ENCODE data around the gene INPP5J.

INPP5J gene

DNA sequence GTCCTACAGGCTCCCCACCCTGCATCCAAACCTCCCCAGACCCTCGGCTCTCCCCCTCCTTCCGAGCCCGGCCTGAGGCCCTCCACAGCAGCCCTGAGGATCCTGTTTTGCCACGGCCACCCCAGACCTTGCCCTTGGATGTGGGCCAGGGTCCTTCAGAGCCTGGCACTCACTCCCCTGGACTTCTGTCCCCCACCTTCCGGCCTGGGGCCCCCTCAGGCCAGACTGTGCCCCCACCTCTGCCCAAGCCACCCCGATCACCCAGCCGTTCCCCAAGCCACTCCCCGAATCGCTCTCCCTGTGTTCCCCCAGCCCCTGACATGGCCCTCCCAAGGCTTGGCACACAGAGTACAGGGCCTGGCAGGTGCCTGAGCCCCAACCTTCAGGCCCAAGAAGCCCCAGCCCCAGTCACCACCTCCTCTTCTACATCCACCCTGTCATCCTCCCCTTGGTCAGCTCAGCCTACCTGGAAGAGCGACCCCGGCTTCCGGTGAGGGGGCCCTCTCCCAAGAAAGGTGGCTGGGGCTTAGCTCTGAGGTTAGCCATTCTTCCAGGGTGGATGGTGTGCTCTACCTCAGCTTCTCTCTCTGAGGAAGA lies 2.9 kb downstream of the INPP5J start:
- no peak overlapping the region for H3K4me3 ChIP-seq (ENCODE audit: low read depth, low read length)
- TF ChIP-seq, protein P1, sequence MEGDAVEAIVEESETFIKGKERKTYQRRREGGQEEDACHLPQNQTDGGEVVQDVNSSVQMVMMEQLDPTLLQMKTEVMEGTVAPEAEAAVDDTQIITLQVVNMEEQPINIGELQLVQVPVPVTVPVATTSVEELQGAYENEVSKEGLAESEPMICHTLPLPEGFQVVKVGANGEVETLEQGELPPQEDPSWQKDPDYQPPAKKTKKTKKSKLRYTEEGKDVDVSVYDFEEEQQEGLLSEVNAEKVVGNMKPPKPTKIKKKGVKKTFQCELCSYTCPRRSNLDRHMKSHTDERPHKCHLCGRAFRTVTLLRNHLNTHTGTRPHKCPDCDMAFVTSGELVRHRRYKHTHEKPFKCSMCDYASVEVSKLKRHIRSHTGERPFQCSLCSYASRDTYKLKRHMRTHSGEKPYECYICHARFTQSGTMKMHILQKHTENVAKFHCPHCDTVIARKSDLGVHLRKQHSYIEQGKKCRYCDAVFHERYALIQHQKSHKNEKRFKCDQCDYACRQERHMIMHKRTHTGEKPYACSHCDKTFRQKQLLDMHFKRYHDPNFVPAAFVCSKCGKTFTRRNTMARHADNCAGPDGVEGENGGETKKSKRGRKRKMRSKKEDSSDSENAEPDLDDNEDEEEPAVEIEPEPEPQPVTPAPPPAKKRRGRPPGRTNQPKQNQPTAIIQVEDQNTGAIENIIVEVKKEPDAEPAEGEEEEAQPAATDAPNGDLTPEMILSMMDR (IDR thresholded peaks at IDR 0.05; ENCODE audit: low read depth, low read length), result no peak

DNA sequence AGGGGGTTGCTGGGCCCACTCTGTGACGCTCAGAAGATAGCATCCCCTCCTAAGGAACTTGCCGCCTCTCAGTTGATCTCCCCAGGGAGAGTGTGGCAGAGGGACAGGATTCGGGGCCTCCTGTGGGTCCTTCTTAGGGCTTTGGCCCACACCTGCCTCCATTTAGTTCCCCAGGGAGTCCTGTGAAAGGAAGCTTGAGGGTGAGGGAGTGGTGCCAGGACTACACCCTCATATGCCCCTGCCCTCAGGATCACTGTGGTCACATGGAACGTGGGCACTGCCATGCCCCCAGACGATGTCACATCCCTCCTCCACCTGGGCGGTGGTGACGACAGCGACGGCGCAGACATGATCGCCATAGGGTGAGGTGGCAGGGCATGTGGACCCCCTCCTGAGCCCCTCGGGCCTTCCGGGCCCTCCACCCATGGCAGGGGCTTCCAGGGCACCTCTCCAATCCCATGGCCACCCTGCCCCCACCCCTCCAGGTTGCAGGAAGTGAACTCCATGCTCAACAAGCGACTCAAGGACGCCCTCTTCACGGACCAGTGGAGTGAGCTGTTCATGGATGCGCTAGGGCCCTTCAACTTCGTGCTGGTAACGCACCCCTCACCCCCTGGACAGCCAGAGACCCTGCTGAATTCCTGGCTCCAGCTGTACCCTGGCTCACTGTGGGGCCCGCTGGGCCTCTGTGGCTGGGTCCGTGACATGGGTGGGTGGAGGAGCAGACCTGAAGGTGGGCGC lies 3.5 kb downstream of the INPP5J start:
- no peak overlapping the region for H3K4me3 ChIP-seq (ENCODE audit: low read depth, low read length)
- TF ChIP-seq, protein P1 (IDR thresholded peaks at IDR 0.05; ENCODE audit: low read depth, low read length), result no peak

DNA sequence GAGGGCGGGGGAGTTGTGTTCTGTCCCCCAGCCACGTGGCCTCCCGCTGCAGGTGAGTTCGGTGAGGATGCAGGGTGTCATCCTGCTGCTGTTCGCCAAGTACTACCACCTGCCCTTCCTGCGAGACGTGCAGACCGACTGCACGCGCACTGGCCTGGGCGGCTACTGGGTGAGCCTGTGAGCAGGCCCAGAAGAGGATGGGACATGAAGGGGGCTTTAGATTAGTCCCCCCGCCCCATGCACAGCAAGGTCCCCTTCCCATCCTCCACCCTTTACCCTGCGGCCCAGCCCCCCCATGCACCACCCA lies 4.1 kb downstream of the INPP5J start:
- no peak overlapping the region for H3K4me3 ChIP-seq (ENCODE audit: low read depth, low read length)
- TF ChIP-seq, protein P1 (IDR thresholded peaks at IDR 0.05; ENCODE audit: low read depth, low read length), result no peak

DNA sequence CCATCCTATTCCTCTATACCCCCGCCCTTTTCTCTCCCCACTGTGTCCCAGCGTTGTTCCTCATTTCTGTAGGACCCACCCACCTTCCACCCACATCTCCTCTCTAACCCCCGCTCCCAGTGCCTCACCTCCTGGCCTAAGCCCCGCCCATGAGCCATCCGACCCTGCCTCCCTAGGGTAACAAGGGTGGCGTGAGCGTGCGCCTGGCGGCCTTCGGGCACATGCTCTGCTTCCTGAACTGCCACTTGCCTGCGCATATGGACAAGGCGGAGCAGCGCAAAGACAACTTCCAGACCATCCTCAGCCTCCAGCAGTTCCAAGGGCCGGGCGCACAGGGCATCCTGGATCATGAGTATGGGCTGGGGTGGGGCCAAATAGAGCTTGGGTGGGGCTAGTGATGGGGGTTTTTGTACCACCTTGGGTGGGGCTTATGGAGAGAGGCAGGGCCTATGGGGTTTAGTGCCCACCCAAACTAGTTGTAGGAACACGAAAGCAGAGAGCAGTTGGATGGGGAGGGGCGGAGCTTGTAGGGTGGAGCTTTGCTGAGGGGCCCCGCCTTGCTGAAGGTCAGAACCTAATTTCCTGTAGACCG lies 4.5 kb downstream of the INPP5J start:
- H3K4me3 ChIP-seq (ENCODE audit: low read depth, low read length), result no peak overlapping the region

DNA sequence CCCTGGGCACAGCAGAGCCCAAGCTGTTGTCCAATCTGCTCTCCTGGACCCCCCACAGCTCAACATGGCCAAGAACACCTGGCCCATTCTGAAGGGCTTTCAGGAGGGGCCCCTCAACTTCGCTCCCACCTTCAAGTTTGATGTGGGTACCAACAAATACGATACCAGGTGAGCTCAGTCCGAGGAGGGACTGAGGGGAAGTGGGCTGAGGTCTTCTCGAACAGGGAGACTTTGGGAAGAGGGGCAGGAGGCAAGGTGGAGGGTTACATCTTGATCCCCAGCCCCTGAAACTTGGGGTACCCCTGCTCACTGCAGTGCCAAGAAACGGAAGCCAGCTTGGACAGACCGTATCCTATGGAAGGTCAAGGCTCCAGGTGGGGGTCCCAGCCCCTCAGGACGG lies 5.4 kb downstream of the INPP5J start:
- TF ChIP-seq, protein P1 (IDR thresholded peaks at IDR 0.05; ENCODE audit: low read depth, low read length), result no peak
- no peak overlapping the region for H3K4me3 ChIP-seq (ENCODE audit: low read depth, low read length)

More for the DNA sequence above, 4.5 kb downstream of the INPP5J start:
- TF ChIP-seq, protein P1 (IDR thresholded peaks at IDR 0.05; ENCODE audit: low read depth, low read length), result no peak

DNA sequence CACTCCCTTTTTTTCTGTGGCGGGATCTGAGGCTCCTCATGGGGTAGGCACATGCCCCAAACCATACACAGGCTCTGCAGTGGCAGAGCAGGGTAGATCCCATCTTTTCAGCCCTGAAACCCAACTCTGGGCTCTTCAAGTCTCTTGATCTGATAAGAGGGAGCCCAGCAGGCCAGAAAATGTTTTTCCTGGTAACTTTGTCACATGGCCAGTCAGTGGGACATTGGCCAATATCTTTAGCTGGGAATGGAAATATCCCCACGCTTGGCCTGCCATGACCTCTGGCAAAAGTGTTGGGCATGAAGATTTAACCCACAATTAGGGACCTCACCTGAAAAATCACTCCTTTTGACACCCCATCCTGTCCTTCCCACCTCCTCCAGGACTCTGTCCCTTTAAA lies 8.1 kb downstream of the INPP5J start:
- no peak overlapping the region for H3K4me3 ChIP-seq (ENCODE audit: low read depth, low read length)
- TF ChIP-seq, protein P1 (IDR thresholded peaks at IDR 0.05; ENCODE audit: low read depth, low read length), result no peak

DNA sequence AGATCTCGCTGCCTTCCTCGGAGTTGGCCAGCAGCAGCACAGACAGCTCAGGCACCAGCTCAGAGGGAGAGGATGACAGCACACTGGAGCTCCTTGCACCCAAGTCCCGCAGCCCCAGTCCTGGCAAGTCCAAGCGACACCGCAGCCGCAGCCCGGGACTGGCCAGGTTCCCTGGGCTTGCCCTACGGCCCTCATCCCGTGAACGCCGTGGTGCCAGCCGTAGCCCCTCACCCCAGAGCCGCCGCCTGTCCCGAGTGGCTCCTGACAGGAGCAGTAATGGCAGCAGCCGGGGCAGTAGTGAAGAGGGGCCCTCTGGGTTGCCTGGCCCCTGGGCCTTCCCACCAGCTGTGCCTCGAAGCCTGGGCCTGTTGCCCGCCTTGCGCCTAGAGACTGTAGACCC lies 11.1 kb downstream of the INPP5J start:
- no peak overlapping the region for H3K4me3 ChIP-seq (ENCODE audit: low read depth, low read length)
- TF ChIP-seq, protein P1 (IDR thresholded peaks at IDR 0.05; ENCODE audit: low read depth, low read length), result no peak
